ENCODE results near the gene DEPDC5.
"Not testable (repeated sequence)": the region's sequence is repeated elsewhere in the genome, so short reads cannot be mapped to it uniquely, and the experiment has no call there.

DEPDC5 gene

DNA sequence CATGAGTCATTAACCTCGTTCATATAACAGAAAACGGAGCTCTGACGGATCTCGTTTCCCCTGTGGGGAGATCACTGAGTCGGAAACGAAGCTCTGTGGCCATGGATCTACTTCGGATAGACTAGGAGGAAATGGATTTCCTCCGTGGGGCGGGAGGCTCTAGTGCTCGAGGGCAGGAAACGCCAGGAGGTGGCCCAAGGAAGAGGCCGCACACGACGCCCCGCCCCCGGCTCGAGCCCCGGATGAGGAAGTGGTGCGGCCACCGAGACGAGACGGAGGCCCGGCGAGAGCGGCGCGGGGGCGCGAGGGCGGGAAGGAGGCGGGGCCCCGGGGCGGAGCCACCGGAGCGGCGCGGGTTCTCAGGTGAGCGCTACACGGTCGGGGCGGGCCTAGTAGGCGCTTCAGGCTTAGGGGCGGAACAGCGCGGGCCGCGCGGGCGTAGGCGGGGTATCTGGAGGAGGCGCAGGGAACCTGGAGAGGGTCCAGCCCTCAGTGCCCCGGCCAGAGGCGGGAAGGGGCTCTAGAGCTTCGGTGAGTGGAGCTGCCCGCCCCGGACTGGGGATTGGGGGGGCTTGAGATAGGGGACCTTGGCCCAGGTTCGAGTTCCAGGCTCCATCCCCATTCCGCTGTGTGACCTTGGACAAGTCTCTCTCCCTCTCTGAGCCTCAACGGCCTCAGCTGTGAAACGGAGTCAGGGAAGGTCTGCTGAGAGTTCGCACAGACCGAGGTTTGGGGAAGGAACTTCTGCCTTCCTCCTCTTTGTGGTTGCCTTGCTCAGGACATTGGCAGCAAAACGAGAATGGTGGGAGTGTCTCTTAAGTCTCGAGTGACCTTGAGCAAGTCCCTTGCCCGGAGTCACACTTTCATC, at the start of gene DEPDC5:
DEPDC5 (plus strand) TSS at position 386 of the 868 bp plus-strand sequence. CDS start 903 bp downstream, outside the sequence.
- DNase-seq (peak; percentile 98), ATAC-seq (peak; percentile 84)

DNA sequence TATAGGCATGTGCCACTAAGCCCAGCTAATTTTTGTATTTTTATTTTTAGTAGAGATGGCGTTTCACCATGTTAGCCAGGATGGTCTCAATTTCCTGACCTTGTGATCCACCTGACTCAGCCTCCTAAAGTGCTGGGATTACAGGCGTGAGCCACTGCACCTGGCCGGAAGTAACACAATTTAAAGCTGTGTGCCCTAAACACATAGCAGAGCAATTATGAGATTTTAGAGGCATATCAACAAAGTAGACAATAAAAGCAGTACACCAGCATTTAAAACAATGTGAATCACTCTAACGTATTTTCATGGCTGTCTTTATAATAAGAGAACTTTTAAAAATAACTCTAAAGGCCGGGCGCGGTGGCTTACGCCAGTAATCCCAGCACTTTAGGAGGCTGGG, 46.3 kb upstream of the DEPDC5 start:
- ATAC-seq (no peak), DNase-seq (no peak)

DNA sequence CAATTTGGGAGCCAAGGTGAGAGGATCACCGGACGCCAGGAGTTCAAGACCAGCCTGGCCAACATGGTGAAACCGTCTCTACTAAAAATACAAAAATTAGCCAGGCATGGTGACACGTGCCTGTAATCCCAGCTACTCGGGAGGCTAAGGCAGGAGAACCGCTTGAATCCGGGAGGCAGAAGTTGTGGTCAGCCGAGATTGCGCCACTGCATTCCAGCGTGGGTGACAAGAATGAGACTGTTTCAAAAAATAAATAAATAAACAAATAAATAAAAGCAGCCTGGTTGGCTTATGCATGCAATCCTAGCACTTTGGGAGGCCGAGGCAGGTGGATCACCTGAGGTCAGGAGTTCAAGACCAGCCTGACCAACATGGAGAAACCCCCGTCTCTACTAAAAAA, 42.6 kb upstream of the DEPDC5 start:
- not testable (repeated sequence) for DNase-seq, ATAC-seq

DNA sequence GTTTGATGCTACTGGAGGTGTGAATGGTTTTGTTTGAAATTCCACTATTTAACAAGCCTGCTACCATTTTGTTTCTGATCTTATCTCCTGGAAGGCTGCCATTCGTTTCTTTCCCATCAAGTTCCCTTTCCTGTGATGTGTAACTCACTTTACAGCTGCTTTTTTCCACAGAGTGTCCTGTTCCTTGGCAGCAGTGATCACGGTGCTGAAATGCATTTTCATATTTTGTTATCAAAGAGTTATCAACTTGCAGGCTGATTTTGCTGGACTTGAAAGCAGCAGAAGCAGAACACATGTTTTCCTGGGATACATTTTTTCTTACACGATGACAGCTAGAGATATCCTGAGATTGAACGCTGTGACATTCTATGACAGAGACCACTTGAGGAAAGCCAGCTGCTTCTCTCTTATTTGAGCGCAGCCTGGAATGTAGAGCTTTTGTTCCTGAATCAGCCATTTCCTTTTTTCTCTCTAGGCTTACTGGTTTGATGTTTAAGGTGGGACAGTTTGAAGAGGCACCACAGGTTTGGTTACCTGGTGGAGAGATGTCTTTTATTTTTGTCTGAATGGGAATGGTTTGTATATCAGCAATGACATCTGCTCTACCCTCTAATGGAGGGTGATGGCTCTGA, 38.6 kb upstream of the DEPDC5 start:
- DNase-seq, result no peak
- ATAC-seq, result no peak

DNA sequence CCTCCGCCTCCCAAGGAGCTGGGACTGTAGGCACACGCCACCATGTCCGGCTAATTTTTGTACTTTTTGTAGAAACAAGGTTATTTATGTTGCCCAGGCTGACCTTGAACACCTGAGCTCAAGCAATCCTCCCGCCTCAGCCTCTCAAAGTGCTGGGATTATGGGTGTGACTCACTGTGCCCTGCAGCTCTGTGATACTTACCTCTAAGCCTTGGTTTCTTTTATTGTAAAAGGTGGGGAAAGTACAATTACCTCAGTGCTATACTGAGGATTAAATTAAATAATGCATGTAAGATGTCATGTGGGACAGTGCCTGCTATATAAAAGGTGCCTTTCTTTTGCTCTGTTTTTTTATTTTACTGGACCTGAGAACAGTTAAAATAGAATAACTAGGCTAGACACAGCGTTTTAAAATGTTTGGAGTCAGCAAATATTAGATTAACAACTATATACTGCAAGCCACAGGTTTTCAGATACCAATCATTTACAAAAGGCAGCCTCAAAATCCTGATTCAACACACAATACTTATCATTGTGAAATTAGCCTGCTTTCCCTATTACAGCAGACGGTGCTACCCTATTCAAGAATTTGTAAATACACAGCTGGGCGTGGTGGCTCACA, 33.9 kb upstream of the DEPDC5 start:
- no peak for DNase-seq

GRCh38 chr22:31723723-31724122, 30.1 kb upstream of the DEPDC5 start:
- ATAC-seq (no peak), DNase-seq (no peak)

More for the DNA sequence above, 33.9 kb upstream of the DEPDC5 start:
- ATAC-seq, result no peak

- ATAC-seq (no peak), DNase-seq (no peak)
These were observed 27.1 kb upstream of the DEPDC5 start for GRCh38 chr22:31726692-31727091.

GRCh38 chr22:31728857-31729256, 25.0 kb upstream of the DEPDC5 start:
- no peak for ATAC-seq
- no peak for DNase-seq

DNA sequence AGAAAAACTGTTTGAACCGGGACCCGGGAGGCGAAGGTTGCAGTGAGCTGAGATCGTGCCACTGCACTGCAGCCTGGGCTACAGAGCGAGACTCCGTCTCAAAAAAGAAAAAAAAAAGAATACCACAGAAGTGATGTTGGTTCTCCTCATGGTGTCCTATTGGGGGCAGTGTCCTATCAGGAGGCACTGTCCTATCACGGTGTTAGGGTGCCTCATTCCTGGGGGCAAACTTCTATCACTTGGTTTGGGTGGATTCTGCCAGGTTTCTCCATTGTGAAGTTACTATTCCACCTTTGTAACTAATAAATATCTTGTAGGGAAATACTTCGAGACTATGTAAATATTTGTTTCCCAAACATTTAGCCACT, 23.5 kb upstream of the DEPDC5 start:
- ATAC-seq (no peak), DNase-seq (no peak)

DNA sequence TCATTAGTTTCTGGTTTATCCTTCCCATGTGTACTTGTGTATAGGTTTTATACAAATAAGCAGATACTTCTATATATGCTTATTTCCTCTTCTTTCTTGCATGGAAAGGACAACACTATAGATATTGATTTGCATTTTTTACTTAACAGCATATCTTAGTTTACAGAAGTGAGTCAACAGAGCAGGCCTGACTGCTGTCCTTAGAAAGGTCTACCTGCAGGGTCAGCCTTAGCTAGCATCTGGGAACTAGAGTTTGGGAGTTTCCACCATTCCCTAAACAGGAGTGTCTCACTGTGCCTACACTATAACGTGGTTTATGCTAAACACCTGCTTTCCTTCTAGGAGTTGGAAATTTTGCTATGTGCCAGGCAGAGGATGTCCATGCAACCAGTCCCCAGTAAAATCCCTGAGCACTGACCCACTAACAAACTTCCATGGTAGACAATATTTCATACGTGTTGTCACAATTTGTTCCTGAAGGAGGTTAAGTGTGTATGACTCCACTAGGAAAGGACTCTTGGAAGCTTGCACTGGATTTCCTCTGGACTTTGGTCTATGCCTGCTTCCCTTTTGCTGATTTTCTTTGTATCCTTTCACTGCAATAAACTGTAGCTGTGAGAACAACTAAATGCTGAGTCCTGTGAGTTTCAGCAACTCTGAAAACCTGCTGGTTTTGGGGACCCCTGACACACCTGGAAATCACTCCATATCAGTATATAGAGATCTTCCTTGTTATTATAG, 21.6 kb upstream of the DEPDC5 start:
- DNase-seq (no peak), ATAC-seq (no peak)

DNA sequence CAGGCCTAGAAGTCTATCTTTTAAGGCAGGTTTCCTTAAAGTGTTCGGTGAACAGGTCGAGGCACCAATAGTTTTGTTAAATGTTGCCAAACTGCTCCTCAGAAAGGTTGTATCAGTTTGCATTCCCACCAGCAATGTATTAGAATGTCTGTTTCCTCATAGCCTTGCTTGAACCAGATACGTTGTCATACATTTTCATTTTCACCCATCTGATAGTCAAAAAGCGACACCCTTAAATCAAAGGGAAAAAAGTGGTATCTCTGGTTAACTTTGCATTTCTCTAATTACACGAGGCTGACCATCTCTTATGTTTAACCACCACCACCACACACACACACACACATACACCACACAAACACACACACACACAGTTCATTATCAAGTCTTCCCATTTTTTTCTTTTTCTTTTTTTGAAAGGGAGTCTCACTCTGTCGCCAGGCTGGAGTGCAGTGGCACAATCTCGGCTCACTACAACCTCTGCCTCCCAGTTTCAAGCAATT, 20.2 kb upstream of the DEPDC5 start:
- ATAC-seq (no peak), DNase-seq (no peak)

DNA sequence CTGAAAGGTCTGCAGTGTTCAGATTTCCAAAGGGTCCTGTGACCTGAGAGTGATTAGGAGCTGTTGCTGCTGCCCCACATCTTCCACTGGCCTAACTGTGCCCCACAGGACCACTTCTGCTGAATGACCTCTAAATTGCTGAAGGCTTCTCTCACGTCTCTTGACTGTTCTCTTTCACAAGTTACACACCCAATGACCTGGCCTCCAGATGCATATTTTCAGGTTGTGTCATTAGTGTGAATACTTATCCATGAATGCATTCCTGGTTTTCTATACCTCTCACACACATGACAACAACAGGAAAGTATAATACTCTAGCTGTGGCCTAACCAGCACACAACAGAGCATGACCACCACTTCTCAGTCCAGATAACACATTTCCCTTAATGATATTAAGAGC, 19.3 kb upstream of the DEPDC5 start:
- ATAC-seq, result no peak
- no peak for DNase-seq

DNA sequence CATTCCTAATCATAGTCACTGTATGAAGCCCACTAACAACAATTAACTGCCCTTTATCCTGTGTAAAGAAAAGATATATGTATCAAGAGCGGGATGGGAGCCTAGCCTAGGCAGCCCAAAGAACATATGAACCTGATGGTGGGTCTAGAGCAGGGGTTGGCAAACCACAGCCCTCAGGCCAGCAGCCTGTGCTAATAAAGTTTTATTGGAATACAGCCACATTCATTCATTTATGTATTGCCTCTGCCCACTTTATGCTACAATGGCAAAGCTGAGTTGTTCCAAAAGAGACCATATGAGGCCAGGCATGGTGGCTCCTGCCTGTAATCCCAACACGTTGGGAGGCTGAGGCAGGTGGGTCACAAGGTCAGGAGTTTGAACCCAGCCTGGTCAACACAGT, 17.4 kb upstream of the DEPDC5 start:
- DNase-seq, result no peak
- no peak for ATAC-seq

DNA sequence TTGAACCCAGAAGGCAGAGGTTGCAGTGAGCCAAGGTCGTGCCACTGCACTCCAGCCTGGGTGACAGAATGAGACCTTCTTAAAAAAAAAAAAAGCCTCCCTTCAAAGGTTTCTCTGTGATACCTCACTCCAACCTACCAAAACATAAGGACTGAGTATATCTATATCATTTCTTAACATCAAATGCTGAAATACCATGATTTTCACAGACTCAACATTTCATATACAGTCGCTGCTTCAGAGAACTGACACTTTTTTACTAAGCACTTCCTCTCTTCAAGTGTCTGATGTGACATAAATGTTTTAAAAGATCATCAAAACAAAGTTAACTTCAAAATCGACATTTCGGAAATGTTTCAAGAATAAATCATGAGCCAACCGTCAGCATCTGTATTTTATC, 15.9 kb upstream of the DEPDC5 start:
- no peak for DNase-seq
- no peak for ATAC-seq

DNA sequence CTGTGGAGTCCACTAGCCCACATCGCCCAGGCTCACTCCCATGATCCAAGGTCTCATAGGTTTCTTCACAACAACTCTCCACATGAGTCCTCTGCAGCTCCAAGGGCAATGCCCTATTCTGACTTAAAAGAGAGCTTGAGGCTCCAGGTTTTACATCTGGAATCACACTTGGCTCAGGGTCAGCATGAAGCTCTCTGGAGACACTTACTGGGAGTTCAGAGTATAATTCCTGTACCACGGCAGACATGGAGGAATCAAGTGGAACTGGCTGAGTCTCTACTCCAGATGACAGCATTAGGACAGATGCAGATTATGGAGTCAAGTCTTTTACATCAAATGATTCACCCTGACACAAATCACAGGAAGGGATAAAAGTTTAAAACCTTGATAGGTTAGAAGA, 15.3 kb upstream of the DEPDC5 start:
- DNase-seq (no peak), ATAC-seq (no peak)

GRCh38 chr22:31739795-31740201, 14.0 kb upstream of the DEPDC5 start:
- DNase-seq (no peak), ATAC-seq (no peak)

DNA sequence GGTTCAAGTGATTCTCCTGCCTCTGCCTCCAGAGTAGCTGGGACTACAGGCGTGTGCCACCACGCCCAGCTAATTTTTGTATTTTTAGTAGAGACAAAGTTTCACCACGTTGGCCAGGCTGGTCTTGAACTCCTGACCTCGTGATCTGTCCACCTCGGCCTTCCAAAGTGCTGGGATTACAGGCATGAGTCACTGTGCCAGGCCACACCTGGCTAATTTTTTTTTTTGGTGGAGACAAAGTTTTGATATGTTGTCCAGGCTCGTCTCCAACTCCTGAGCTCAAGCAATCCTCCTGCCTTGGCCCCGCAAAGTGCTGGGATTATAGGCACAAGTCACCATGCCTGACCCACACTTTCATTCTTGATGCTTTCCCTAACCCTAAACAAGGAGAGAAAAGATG, 13.5 kb upstream of the DEPDC5 start:
- not testable (repeated sequence) for DNase-seq, ATAC-seq

DNA sequence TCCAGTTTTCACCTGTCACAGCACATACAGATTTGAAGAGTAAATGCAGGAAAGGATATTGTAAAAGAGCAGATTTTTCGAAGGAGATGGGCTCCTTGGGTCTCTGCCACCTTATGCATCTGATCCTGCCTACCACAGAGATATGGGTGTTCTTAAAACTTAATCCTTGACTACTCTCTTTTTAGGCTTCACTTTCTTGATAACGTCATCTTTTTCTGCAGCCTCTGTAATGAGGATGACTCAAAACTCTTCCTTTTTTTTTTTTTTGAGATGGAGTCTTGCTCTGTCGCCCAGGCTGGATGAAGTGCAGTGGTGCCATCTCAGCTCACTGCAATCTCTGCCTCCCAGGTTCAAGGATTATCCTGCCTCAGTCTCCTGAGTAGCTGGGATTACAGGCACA, 11.7 kb upstream of the DEPDC5 start:
- ATAC-seq, result no peak
- no peak for DNase-seq

DNA sequence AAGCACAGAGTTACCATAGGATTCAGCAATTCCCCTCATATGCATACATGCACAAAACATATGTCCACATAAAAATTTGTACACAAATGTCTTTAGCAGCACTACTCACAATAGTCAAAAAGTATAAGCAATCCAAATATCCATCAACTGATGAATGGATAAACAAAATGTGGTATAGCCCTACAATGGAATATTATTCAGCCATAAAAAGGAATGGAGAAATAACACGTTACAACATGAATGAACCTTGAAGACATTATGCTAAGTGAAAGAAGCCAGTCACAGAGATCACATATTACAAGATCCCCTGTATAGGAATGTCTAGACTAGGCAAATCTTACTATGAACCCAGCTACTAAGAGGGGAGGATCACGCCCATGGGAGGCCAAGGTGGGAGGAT, 11.1 kb upstream of the DEPDC5 start:
- ATAC-seq (no peak), DNase-seq (no peak)

- no peak for DNase-seq
- ATAC-seq, result no peak
These were observed 9.9 kb upstream of the DEPDC5 start for GRCh38 chr22:31743871-31744270.

- DNase-seq (no peak), ATAC-seq (no peak)
These were observed 6.4 kb upstream of the DEPDC5 start for GRCh38 chr22:31747441-31747840.

GRCh38 chr22:31748490-31748889, 5.3 kb upstream of the DEPDC5 start:
- no peak for DNase-seq

More at GRCh38 chr22:31748490-31748889, 5.3 kb upstream of the DEPDC5 start:
- ATAC-seq, result no peak
